Ishikawa (cell line): ENCODE measurements around the gene ARMC9.

Experiments
- CEBPB ChIP-seq: IDR thresholded peaks from 2 replicates; pipeline ENCODE4 v1.6.1; 2012
- CREB1 ChIP-seq: IDR thresholded peaks from 2 replicates; pipeline ENCODE4 v1.6.1; 2012; ENCODE audit warnings: low read depth
- EGR1 ChIP-seq: IDR thresholded peaks from 2 replicates; pipeline ENCODE4 v1.6.1; 2012
- EP300 ChIP-seq: IDR thresholded peaks from 2 replicates; pipeline ENCODE4 v1.6.1; 2012; ENCODE audit warnings: borderline replicate concordance
- FOXM1 ChIP-seq: IDR thresholded peaks from 2 replicates; pipeline ENCODE4 v1.6.1; 2012; ENCODE audit warnings: low read depth, borderline replicate concordance
- MAX ChIP-seq: IDR thresholded peaks from 2 replicates; pipeline ENCODE4 v1.6.1; 2012
- NFIC ChIP-seq: IDR thresholded peaks from 2 replicates; pipeline ENCODE4 v1.6.1; 2012
- RAD21 ChIP-seq: IDR thresholded peaks from 2 replicates; pipeline ENCODE4 v1.6.1; 2012; ENCODE audit warnings: low read depth
- REST ChIP-seq: IDR thresholded peaks from 2 replicates; pipeline ENCODE4 v1.6.1; 2012; ENCODE audit warnings: low read depth, mild to moderate bottlenecking
- TAF1 ChIP-seq: IDR thresholded peaks from 2 replicates; pipeline ENCODE4 v1.6.1; 2012; ENCODE audit warnings: low read depth, mild to moderate bottlenecking
- TCF12 ChIP-seq: IDR thresholded peaks from 2 replicates; pipeline ENCODE4 v1.6.1; 2012; ENCODE audit warnings: low read depth
- TEAD4 ChIP-seq: IDR thresholded peaks from 2 replicates; pipeline ENCODE4 v1.6.1; 2012
- YY1 ChIP-seq: IDR thresholded peaks from 2 replicates; pipeline ENCODE4 v1.6.1; 2012; ENCODE audit warnings: low read depth
- ZBTB7A ChIP-seq: IDR thresholded peaks from 2 replicates; pipeline ENCODE4 v1.6.1; 2012; ENCODE audit warnings: low read depth
- TF ChIP-seq, protein P1 (sequence below): IDR thresholded peaks from 2 replicates; pipeline ENCODE4 v1.6.1; 2012

The ARMC9 gene

GRCh38 chr2:231398585-231398984 is 200.2 kb downstream of the ARMC9 start:
- no peak for TF ChIP-seq CREB1
- TF ChIP-seq TAF1 = no peak
- TF ChIP-seq TCF12 = no peak
- TF ChIP-seq RAD21 = no peak
- no peak for TF ChIP-seq ZBTB7A
- TF ChIP-seq EP300 = no peak
- no peak for TF ChIP-seq REST
- no peak for TF ChIP-seq EGR1
- no peak for TF ChIP-seq YY1
- TF ChIP-seq TEAD4 = no peak
- TF ChIP-seq NFIC = no peak
- TF ChIP-seq, protein P1, sequence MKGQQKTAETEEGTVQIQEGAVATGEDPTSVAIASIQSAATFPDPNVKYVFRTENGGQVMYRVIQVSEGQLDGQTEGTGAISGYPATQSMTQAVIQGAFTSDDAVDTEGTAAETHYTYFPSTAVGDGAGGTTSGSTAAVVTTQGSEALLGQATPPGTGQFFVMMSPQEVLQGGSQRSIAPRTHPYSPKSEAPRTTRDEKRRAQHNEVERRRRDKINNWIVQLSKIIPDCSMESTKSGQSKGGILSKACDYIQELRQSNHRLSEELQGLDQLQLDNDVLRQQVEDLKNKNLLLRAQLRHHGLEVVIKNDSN = no peak
- TF ChIP-seq MAX = no peak
- TF ChIP-seq CEBPB = no peak
- no peak for TF ChIP-seq FOXM1

- TF ChIP-seq NFIC = no peak
- TF ChIP-seq EP300 = no peak
- no peak for TF ChIP-seq EGR1
- TF ChIP-seq FOXM1 = no peak
- TF ChIP-seq TEAD4 = no peak
- TF ChIP-seq TAF1 = no peak
- no peak for TF ChIP-seq RAD21
- TF ChIP-seq MAX = no peak
- TF ChIP-seq, protein P1 = no peak
- no peak for TF ChIP-seq CREB1
- no peak for TF ChIP-seq TCF12
- TF ChIP-seq CEBPB = no peak
- no peak for TF ChIP-seq YY1
- no peak for TF ChIP-seq ZBTB7A
- no peak for TF ChIP-seq REST
These were observed 200.8 kb downstream of the ARMC9 start for GRCh38 chr2:231399046-231399852.

DNA sequence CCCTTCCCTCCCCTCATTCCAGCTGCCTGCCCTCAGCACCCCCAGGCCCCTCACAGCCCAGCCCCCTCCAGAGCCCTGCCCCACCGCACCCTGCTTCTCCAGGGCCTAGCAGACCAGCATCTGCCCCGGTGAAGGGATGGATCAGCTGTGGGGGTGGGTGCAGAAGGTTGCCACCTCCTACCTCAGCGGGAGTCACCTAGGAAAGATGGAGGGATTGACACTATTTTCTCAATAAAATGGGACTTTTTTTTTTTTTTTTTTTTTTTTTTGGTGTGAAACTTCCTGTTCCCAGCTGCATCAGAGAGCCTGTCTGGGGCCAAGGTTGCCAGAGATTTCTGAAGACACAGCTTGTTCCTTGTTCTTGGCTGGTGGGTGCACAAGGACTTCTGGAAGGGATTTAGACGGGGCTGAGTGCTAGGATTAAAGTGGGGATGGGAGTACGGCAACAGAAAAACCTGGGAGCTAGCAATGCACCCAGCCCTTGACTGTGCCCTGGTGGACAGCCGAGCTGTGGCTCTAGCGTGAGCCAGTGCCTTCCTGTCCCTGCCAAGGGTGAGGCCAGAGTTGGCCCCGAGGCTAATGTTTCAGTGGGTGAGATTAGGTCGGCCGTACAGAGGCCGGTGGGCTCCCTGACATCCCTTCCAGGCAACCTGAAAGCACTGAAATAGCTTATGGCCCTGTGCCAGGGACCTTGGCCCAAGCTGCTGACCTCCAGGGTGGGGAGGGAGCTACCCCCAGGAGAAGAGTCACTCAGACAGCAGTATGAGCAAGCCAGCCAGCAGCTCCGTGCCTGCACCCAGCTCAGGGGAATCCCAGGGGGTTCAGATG is 201.6 kb downstream of the ARMC9 start:
- TF ChIP-seq ZBTB7A (no peak), NFIC (no peak), YY1 (no peak), CREB1 (no peak), MAX (no peak), REST (no peak), TCF12 (no peak), EGR1 (no peak)
- TF ChIP-seq, protein P1 = no peak
